HG03025 (cell line): ENCODE results near the gene MVD.

ENCODE experiments used
- ATAC-seq: cut with Tn5 transposase; IDR thresholded peaks from one replicate; pipeline ENCODE4 v1.9.1; 2021; ENCODE audit warnings: mild to moderate bottlenecking, moderate library complexity; ENCODE audit not compliant: unreplicated experiment, low FRiP score

The MVD gene

DNA sequence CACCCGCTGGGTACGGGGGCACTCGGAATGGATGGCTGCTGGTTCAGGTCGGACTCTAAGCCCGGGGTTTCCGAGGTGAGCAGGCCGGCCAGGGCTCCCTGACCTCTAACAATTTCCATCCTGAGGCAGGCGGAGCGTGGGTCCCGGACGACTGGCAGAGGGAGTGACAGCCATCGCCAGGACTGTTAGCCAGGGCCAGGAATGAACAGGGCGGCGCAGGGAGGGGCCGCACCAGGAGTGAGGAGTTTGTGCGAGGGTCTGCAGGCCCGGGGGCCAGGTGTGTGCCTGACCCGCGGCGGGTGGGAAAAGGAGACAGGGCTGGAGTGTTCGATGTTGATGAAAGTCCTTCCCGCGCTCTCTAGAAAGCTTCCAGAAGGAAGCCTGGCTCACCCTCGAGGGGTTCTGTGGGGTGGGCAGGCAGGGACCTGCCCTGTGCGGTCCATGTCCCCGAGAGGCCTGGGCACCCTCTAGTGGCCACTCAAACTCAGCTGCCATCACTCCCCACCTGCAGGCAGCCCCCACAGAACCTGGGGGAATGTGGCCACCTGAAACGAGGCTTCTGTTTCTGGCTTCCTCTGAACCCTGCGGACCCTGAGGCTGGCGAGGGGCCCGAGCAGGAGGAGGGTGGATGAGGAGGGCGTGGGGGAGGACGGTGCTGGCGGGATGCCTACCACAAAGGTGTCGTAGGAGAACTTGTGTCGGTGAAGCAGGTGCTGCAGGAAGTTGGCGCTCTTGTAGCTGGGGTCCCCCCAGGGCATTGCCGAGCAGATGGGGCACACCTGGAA is 35.1 kb upstream of the MVD start:
- ATAC-seq: no peak

DNA sequence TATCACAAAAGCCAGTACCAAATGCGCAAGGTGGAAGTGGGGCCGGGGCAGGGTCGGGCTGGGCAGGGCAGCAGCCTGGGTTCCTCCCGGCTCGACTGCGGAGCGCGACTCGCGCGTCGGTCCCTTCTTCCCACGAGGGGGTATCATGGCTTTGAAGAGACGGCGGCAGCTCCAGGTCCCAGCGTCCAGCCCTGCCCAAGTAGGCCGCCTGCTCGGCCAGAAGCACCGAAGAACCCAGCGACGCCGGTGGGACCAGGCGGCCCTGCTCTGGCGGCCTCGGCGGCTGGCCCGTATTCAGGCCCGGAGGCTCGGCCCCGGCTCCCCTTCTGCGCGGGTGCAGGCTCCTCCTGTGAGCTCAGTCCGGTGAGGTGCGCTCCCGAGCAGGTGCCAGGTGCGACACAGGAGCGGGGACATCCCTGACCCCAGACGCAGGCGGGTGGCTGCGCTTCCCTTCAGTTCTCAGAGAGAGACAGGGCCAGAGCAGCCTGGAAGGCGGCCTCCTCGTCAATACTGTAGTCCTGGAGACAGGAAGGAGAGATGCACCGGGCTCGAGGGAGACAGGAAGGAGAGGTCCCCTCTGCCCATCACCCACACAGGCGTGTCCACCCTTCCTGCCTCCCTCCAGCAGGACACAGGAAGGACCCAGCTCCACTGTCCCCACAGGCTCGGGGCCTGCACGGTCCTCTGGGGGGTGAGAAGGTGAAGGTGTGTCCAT is 34.4 kb upstream of the MVD start:
- no peak for ATAC-seq

DNA sequence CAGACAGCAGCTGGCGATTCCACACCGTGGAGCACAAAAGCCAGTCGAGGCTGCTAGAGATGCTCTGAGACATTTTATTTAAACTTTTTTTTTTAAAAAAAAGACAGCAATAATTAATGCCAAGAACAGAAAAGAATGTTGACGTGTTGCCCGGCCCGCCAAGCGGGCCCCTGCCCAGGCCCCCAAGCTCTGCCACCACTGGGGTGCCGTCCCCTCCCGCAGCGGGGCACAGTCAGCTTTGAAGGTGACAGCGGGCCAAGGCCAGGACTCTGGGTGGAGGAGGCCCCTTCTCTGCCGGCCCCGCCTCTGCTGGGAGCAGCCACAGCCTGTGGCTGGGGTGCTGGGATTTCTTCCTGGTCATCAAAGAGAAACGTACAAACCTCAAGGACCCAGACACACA is 33.5 kb upstream of the MVD start:
- ATAC-seq: no peak

DNA sequence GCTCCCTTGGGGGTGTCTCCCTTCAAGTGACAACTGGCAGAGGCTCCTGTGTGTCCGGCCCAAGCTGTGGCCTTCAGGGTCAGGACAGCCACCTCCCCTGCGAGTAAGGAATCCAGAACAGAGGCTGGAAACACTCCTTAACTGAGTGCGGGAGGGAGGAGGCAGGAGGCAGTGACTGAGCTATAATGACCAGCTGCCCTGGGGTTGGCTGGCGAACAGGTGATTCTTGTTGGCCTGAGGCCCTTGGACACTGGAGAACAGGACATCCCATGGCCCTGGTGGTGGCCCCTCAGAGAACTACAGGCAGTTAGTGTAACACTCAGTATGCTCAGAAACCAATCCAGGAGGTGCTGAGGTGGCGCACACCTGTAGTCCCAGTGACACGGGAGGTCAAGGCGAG is 32.9 kb upstream of the MVD start:
- ATAC-seq: no peak

DNA sequence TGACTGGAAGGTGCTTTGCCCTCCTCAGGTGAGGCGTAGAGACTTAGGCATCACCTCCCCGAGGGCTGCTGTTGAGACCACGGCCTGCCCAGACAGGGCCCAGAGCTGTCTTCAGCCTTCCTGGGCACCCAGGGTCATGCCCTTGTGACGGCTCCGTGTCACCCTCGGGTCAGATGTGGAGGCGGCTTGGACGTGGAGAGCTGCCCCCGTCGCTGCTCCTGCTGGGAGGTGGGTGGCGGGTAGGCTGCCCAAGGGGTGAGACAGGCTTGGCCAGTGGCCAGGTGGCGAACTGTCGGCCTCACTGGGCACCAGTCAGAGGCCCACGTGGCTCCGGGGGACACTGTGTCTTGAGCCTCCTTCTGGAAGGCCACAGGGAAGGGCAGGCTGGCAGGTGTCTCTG is 32.3 kb upstream of the MVD start:
- ATAC-seq: no peak

DNA sequence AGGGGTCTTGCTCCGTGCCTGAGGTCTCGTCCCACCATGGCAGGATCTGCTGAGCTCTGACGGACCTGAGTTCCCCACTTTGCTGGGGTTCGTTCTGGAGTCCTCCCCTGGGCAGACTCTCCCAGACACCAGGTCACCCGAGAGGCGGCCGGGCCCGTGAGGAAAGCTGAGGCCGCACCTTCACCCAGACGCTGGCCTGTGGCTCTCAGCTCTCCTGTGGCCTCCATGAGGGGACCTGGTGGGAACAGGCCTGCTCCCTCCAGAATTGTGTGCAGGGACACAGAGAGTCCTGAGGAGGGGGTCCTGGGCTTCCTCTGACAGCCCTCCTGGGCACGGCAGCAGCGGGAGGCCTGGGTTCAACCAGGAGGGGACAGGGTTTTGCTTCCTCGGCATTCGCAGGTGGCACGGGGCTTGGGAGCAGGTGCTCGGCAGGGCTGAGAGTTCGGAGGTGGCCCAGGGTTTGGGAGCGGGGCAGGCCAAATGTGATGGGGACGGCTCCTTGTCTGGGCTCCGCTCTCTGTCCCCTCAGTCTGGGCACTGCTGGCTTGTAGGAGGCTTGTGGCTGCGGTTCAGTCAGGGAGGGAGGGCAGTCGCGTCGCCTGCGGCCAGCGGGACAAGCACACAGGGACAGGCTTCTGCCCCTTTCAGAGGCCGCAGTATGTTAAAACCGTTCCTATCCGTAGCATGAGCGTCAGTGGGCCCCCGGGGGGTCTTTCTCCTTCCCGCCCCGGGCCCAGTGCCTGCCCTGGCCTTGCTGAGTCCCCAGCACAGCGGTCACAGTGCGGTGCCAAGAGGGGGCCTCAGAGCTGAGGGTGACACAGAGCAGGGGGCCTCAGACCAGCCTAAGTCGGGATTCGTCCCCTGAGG is 31.6 kb upstream of the MVD start:
- no peak for ATAC-seq

DNA sequence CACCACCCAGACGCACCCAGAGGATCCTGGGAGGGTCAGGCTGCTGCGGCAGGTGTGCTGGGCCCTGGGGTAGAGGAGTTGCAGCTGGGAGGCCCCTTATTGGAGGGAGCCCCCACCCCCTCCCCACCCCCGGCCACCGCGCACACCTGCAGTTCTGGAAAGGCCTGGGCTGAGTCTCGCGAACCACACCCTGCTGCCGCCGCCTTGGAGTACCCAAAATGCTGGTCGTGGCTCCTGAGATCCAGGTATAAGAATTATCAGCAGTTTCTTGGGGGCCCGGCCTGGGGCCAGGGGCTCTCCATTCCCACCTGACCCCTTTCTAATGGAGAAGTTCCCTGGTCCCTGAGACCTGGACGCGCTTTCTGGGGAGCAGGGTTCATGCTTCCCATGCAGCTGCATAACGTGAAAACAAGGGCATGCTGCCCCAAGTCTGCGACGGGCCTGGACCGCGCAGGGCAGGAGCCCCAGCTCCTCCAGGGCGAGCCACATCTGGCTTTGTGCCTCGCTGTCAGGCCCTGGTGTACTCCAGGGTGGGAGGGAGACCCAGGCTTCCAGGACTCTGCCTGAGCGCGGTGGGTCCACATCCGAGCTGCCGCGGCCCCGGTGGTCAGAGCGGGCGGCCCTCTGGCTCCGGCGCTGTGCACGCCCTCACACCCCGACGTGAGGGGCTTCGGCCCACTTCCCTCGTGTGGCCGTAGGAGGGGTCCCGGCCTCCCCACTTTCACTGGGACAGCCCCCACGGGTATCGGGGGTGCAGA is 30.7 kb upstream of the MVD start:
- no peak for ATAC-seq

DNA sequence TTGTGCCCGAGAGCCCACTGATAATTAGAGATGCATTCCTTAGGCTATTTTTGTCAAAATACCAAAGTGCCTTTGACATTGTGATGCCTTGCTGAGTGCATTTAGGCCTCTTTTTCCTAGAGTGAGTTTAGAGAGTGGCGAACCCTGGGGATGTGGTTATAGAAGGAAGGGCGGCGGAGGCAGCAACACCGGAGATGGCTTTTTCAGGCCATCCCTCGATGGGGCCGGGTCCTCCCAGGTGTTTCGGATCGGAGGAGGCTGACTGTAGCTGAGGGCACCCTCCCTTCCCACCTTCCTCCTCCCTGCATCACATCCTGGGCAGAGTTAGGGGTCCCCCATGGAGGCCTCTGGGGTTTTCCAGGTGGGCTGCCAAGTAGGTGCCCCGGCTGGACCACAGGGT is 30.0 kb upstream of the MVD start:
- no peak for ATAC-seq

DNA sequence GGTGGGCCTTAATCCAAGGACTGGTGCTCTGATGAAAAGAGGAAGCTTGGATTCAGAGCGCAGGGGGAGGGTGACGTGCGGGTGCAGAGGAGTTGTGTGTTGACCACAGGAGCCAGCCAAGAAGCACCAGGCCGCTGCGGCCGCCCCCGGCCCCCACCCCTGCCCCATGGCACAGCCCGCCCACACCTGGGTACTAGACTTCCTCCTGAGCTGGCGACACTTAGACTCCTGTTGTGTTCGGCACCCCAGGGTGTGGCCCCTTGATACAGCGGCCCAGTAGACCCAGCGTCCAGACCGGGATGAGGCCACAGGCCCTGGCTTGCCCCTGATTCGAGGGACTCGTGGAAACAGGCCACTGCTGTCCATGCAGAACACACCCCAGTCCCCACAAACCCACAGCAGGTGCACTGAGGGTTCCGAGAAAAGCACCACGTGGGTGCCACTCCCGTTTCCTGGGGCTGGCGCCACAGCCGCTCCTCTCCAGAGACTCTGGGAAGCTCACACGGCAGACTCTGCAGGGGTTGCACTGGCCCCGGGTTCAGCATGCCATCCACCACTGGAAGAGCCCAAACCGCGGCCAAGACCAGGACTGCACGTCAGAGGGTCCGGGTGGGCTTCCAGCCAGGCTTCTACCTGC is 29.2 kb upstream of the MVD start:
- no peak for ATAC-seq

DNA sequence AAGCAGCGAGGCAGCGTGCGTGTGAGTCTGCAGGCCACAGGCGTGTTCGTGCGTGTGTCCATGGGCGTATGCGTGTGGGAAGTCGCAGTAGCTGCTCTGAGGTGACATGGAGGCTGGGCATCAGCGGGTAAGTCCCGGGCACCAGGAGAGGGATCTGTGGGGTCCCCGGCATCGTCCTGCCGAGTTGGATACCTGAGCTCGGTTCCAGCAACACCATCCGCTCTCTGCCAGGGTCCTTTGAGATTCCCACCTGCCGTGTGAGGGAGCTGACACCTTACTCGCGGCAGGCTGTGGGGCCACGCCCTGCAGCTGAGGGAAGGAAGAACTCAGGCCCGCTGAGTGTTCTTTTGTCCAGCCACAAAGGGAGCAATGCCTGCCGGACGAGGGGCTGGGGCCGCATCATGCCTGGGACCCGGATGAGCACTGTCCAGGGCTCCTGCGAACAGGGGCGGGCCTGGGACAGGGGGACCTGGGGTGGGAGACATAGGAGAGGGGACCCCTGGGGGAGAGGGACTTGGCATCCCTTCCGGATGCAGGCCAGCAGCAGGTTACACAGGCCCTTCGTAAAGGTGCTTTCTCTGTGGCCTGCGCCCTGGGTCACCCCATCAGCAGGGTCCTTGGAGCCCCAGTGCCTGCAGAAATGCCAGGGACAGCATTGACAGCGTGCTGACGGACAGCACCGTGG is 28.4 kb upstream of the MVD start:
- no peak for ATAC-seq

DNA sequence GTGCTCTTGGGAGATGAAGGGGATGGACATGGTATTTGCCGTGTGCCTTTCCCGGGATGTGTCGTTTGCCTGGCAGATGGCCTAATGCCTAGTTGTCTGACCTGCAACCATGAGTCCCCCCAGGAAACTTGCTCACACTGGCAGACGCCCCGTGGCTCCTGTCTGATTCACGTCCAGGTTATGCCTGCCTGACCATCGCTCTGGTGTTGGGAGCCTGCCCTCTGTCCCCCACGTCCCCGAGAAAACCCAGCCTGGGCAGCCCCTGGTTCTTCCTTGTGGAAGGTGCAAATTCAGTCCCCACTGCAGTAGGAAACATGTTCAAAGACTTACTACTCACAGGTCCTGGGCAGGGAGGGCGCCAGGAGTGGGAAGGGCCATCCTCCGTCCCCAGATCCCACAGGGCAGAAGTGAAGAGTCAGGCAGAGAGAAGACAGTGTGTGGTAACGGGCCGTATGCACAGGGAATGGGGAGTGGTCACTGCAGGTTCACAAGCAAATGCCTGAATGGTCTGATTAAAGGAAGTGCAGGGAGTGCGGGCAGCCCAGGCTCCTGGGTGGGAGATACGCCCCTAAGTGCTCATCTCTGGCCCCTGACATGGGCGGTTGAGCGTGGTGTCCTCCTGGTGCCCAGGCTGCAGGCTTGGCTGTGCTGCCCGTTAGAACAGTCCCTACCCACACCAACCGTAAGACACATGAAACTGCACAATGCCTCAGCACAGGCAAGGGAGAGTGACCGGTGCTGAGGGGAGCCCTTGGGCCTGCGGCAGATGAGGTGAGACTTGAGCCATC is 27.6 kb upstream of the MVD start:
- ATAC-seq: no peak

DNA sequence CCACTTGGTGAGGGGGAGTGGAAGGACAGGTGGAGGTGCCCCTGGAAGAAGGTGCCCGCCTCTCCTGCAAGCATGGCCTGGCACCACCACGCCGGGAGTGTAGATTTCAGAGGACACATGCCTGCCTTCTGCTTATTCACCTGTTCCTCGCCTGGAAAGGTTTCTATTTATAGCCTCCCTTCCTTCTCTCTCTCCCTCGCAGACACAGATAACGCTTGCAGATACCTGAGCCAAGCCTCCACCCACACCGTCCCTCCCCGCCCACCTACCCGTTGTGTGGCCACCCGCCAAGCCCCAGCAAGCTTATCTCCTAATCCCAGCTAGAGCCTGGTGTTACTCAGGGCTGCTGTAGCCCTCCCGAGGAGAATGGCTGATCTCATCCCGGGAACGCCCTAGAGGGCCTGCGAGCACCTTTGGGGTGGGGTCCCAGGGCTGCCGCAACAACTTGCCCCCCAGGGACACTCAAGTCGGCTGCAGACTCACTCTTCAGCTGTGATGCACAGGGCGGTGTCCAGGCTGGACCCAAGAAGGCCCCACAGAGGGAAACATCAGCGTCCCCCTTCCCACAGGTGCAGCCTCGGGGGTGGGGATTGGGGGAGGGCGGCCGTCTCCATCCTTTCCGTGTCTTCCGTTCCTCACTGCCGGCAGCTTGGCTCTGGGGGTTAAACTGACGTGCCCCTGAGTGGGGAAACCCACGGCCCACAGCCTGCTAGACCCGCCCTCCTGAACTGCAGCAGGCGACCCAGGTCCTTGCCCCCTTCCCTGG is 25.3 kb upstream of the MVD start:
- no peak for ATAC-seq

DNA sequence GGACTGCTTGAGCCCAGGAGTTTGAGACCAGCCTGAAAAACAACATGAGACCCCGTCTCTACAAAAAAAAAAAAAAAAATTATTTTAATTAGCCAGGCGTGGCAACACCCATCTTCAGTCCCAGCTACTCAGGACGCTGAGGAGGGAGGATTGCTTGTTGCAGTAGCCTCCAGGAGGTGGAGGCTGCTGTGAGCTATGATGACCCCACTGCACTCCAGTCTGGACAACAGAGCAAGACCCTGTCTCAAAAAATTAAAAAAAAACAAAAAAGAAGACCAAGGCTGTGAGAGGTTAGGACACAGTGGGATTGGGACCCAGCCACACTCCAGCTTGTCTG is 24.8 kb upstream of the MVD start:
- no peak for ATAC-seq

DNA sequence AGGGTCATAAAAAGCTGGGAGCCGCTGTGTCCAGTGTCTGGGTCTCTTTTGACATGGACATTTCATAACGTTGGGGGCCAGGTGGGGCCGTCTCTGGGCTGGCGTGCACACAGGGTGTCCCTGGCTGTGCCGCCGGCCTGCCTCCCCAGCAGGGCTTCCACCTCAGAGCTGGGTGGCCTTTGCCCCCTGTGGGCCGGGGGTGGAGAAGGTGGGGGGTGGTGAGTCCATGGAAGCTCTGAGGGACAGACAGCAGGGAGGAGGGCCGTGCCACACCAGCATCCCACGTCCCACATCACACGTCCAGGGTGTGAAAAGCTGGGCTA is 24.3 kb upstream of the MVD start:
- no peak for ATAC-seq

DNA sequence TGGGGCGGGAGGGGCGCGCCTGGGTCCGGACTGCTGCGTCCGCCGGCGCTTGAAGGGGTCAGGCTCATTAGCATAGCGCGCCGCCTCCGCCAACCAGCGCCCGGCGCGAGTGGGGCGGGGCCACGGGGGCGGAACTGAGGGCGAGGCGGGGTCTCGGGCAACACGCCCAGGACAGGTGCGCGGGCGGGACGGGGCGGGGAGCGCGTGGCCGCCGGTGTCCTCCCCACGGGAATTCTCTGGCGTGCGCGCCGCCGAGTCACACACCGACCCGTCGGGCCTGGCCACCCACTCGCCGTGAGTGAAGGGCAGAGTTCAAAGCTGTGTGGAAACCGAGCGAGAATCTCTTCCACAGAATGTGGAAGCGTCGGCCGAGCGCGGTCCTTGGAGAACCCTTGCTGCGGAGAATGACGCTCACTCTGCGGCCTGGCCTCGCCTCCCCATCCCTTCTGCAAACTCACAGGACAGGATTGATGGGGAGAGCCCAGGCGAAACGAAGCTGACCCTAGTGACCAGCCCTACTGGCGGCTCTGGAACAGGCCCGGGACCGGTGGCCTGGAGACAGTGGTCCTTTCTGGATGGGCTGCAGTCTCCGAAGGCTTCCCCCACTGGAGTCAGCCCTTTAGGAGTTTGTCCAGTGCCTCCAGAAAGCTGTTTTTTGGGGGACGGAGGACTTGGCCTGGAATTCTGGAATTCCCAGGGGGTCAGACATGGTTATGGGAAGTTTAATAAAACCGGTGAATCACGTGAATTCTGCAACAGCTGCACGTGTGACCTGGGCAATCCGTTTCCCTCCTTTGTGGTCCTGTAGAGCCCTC is 23.8 kb upstream of the MVD start, which contains the start of gene SNAI3:
TSS of gene SNAI3 (minus strand) at position 69 of the 815 bp plus-strand sequence. CDS start 101 bp downstream, outside the sequence.
- ATAC-seq: peak; percentile 44

DNA sequence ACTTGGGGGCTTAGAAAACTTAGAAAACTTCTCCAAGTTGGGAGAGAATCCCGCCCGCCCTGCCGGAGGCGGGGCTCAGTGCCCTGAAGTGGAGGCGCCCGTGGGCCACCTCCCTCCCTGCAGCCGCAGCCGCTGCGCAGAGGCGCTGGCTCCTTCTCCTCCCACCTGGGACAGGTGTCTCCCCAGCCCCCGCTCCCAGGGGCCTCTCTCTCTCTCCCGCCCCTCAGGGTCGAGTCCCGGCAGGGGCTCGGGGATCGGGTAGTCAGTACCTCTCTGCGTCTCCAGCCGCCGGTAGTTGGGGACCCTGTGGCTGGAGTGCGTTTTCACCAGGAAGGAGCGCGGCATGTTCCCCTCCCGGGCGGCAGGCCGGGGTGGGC is 23.2 kb upstream of the MVD start:
- ATAC-seq: no peak
